NOMO-1 treated with dmso at 0.1 percent for 144 hours (cell line): ENCODE measurements around the gene LYPD6.

Experiments used
- DNase-seq: peaks from one replicate; lab custom pipeline; 2025; ENCODE audit not compliant: unreplicated experiment; lab: John Stamatoyannopoulos, UW

The LYPD6 gene

GRCh38 chr2:149448315-149448714, 117.9 kb downstream of the LYPD6 start:
- no peak for DNase-seq

GRCh38 chr2:149449017-149449416, 118.6 kb downstream of the LYPD6 start:
- no peak for DNase-seq

GRCh38 chr2:149451417-149452165, 121.2 kb downstream of the LYPD6 start:
- DNase-seq = no peak

- no peak for DNase-seq
These were observed 125.9 kb downstream of the LYPD6 start for GRCh38 chr2:149456285-149456684.

- DNase-seq = no peak
These were observed 128.1 kb downstream of the LYPD6 start for GRCh38 chr2:149458502-149458901.

GRCh38 chr2:149463328-149464002, 133.1 kb downstream of the LYPD6 start:
- DNase-seq = no peak

- DNase-seq = no peak
These were observed 134.0 kb downstream of the LYPD6 start for GRCh38 chr2:149464396-149464795.

GRCh38 chr2:149465873-149466272, 135.5 kb downstream of the LYPD6 start:
- no peak for DNase-seq

GRCh38 chr2:149466635-149467034, 136.2 kb downstream of the LYPD6 start:
- DNase-seq = no peak

GRCh38 chr2:149467436-149467835, 137.0 kb downstream of the LYPD6 start:
- no peak for DNase-seq

GRCh38 chr2:149468636-149469035, 138.2 kb downstream of the LYPD6 start:
- no peak for DNase-seq

- DNase-seq = no peak
These were observed 139.7 kb downstream of the LYPD6 start for GRCh38 chr2:149470046-149470445.

GRCh38 chr2:149472413-149472812, 142.0 kb downstream of the LYPD6 start:
- no peak for DNase-seq

GRCh38 chr2:149473068-149473467, 142.7 kb downstream of the LYPD6 start:
- DNase-seq = no peak

GRCh38 chr2:149473521-149473920, 143.1 kb downstream of the LYPD6 start:
- no peak for DNase-seq

GRCh38 chr2:149483004-149483605, 152.7 kb downstream of the LYPD6 start:
- no peak for DNase-seq

GRCh38 chr2:149486664-149487063, 156.3 kb downstream of the LYPD6 start:
- no peak for DNase-seq

- DNase-seq = no peak
These were observed 156.8 kb downstream of the LYPD6 start for GRCh38 chr2:149487189-149487588.

- DNase-seq = no peak
These were observed 158.5 kb downstream of the LYPD6 start for GRCh38 chr2:149488706-149489440.

- no peak for DNase-seq
These were observed 159.1 kb downstream of the LYPD6 start for GRCh38 chr2:149489452-149489851.

- no peak for DNase-seq
These were observed 159.9 kb downstream of the LYPD6 start for GRCh38 chr2:149490296-149490695.

GRCh38 chr2:149492923-149493322, 162.5 kb downstream of the LYPD6 start:
- no peak for DNase-seq
